Vagina (tissue), 2 donors: ENCODE measurements around the gene ZP1. TPM values are rescaled to one million over a fixed set of nuclear protein-coding genes. Genes with fewer than 3 reads are reported as not detected.

Experiments used
- DNase-seq, 2 donors: peaks; one replicate each; pipeline ENCODE4 v3.0.0-alpha.2; 2017; ENCODE audit errors: extremely low spot score in 2 of 2
- H3K27ac ChIP-seq: fragments of 200-600 bp; sonication (generic); one replicate; pipeline ENCODE4 v1.5.1; 2019
- H3K27me3 ChIP-seq: fragments of 200-600 bp; sonication (generic); one replicate; pipeline ENCODE4 v1.5.1; 2019
- H3K36me3 ChIP-seq, 2 donors: fragments of 200-600 bp; sonication (generic); one replicate each; pipeline ENCODE4 v1.5.1; 2017 to 2019
- H3K4me1 ChIP-seq: fragments of 200-600 bp; sonication (generic); one replicate; pipeline ENCODE4 v1.5.1; 2019
- H3K4me3 ChIP-seq, 2 donors: fragments of 200-600 bp; sonication (generic); 1 replicate in 1 of 2; 2 replicates in 1 of 2; pipeline ENCODE4 v1.5.1; 2016 to 2019
- H3K9me3 ChIP-seq: fragments of 200-600 bp; sonication (generic); one replicate; pipeline ENCODE4 v1.5.1; 2019
- CTCF ChIP-seq, 3 experiments: fragments of 450-650 bp in 2 of 3; fragments of 200-600 bp in 1 of 3; sonication (generic) in 1 of 3; IDR thresholded peaks; one replicate each; pipeline ENCODE4 v1.5.1; 2017 to 2019; ENCODE audit warnings: antibody characterized with exemption in 3 of 3, mild to moderate bottlenecking in 2 of 3, moderate library complexity in 2 of 3
- POLR2A ChIP-seq, 2 donors: fragments of 450-650 bp; IDR thresholded peaks; one replicate each; pipeline ENCODE4 v1.6.1; 2017; ENCODE audit warnings: antibody characterized with exemption in 2 of 2, mild to moderate bottlenecking in 2 of 2, moderate library complexity in 2 of 2
- POLR2AphosphoS5 ChIP-seq, 2 donors: sonication (generic); formaldehyde crosslinking; IDR thresholded peaks; one replicate each; pipeline ENCODE4 v1.9.0; 2017; ENCODE audit warnings: antibody characterized with exemption in 2 of 2, mild to moderate bottlenecking in 2 of 2, low read depth in 1 of 2; ENCODE audit not compliant: insufficient read depth in 1 of 2
- intact Hi-C: fragments of 100-400 bp; cut with DNase I; formaldehyde crosslinking; loops from one replicate; pipeline ENCODE4 v1.15.1; 2023
- total RNA-seq: library from RNA; depleted of rRNA; stranded (reverse); fragments of >200 nt; gene quantifications from one replicate; pipeline ENCODE4 v1.2.3, GENCODE V29; 2016

Gene ZP1
- total RNA-seq, 1 donor from 2014 or later = not detected

GRCh38 chr11:60849641-60850520, 17.5 kb upstream of the ZP1 start:
- TF ChIP-seq CTCF (IDR thresholded peaks at IDR 0.05) = no peak
- no peak for TF ChIP-seq POLR2AphosphoS5 (IDR thresholded peaks at IDR 0.05; ENCODE audit: insufficient read depth in 1 of 2, low read depth in 1 of 2)
- no peak for TF ChIP-seq POLR2A (IDR thresholded peaks at IDR 0.05)
- peaks cover 0 to 38% of the 10 kb centered on the region in 2 donors for H3K36me3 ChIP-seq

GRCh38 chr11:60851327-60852104, 15.8 kb upstream of the ZP1 start:
- intact Hi-C loops = no loop called here
- Histone ChIP-seq H3K27ac (no peak overlapping the region), H3K4me1 (no peaks in the 10 kb centered on the region)

More at GRCh38 chr11:60849641-60850520, 17.5 kb upstream of the ZP1 start:
- no peak overlapping the region for H3K4me3 ChIP-seq
- no peak for DNase-seq
- intact Hi-C loops = no loop called here
- H3K27me3 ChIP-seq = no peaks in the 10 kb centered on the region
- H3K9me3 ChIP-seq = no peaks in the 10 kb centered on the region
- H3K4me1 ChIP-seq = peaks cover 1% of the 10 kb centered on the region
- H3K27ac ChIP-seq = no peak overlapping the region

GRCh38 chr11:60852117-60852981, 15.0 kb upstream of the ZP1 start:
- no peaks in the 10 kb centered on the region for H3K4me1 ChIP-seq
- no peaks in the 10 kb centered on the region for H3K9me3 ChIP-seq
- no peaks in the 10 kb centered on the region for H3K27me3 ChIP-seq
- H3K4me3 ChIP-seq = no peak overlapping the region
- no peak for DNase-seq
- TF ChIP-seq CTCF (IDR thresholded peaks at IDR 0.05) = no peak
- no peak for TF ChIP-seq POLR2AphosphoS5 (IDR thresholded peaks at IDR 0.05; ENCODE audit: insufficient read depth in 1 of 2, low read depth in 1 of 2)
- TF ChIP-seq POLR2A (IDR thresholded peaks at IDR 0.05) = no peak
- intact Hi-C loops = no loop called here
- H3K27ac ChIP-seq = no peak overlapping the region
- peaks cover 0 to 38% of the 10 kb centered on the region in 2 donors for H3K36me3 ChIP-seq

More at GRCh38 chr11:60851327-60852104, 15.8 kb upstream of the ZP1 start:
- Histone ChIP-seq H3K9me3 (no peaks in the 10 kb centered on the region), H3K27me3 (no peaks in the 10 kb centered on the region), H3K4me3 (no peak overlapping the region), H3K36me3 (peaks cover 0 to 38% of the 10 kb centered on the region in 2 donors)
- TF ChIP-seq CTCF (IDR thresholded peaks at IDR 0.05) = no peak
- TF ChIP-seq POLR2A (IDR thresholded peaks at IDR 0.05) = no peak
- no peak for TF ChIP-seq POLR2AphosphoS5 (IDR thresholded peaks at IDR 0.05; ENCODE audit: insufficient read depth in 1 of 2, low read depth in 1 of 2)
- DNase-seq = no peak

- H3K36me3 ChIP-seq = peaks cover 0 to 31% of the 10 kb centered on the region in 2 donors
- no peaks in the 10 kb centered on the region for H3K4me1 ChIP-seq
- TF ChIP-seq CTCF (IDR thresholded peaks at IDR 0.05) = no peak
- TF ChIP-seq POLR2AphosphoS5 (IDR thresholded peaks at IDR 0.05; ENCODE audit: insufficient read depth in 1 of 2, low read depth in 1 of 2) = no peak
- no peak for TF ChIP-seq POLR2A (IDR thresholded peaks at IDR 0.05)
- H3K9me3 ChIP-seq = no peaks in the 10 kb centered on the region
- H3K27me3 ChIP-seq = no peaks in the 10 kb centered on the region
- H3K27ac ChIP-seq = no peak overlapping the region
- intact Hi-C loops = no loop called here
- H3K4me3 ChIP-seq = no peak overlapping the region
- no peak for DNase-seq
Measured at GRCh38 chr11:60852982-60853950, 14.1 kb upstream of the ZP1 start.
